Activated CD4-positive, alpha-beta memory T cell treated with anti-CD3 and anti-CD28 coated beads, Interleukin-2, amount 10 ng/mL, durations not matched to agents 7 days and 5 days (primary cell): Measurements from ENCODE around the gene DNAJA4. TPM values are rescaled to one million over a fixed set of nuclear protein-coding genes. Genes with fewer than 3 reads are reported as not detected.

Source experiments
- CTCF ChIA-PET: fragments of 350-600 bp; sonication (Branson Sonifier 250); formaldehyde crosslinking; loops from one replicate; lab custom pipeline; 2021; ENCODE audit warnings: antibody characterized with exemption, inconsistent platforms; lab: Charles Lee
- POLR2A ChIA-PET: fragments of 350-600 bp; sonication (Branson Sonifier 250); formaldehyde crosslinking; loops from one replicate; lab custom pipeline; 2021; ENCODE audit warnings: antibody characterized with exemption; lab: Charles Lee
- DNase-seq: peaks from one replicate; pipeline ENCODE4 v3.0.0-alpha.2; 2020
- H3K27ac Mint-ChIP-seq: one replicate; pipeline ENCODE4 v1.8.0; 2021; ENCODE audit warnings: mild to moderate bottlenecking, mixed read lengths
- H3K27me3 Mint-ChIP-seq: one replicate; pipeline ENCODE4 v1.8.0; 2021; ENCODE audit warnings: mixed read lengths
- H3K36me3 Mint-ChIP-seq: one replicate; pipeline ENCODE4 v1.8.0; 2021; ENCODE audit warnings: low read depth, mixed read lengths
- H3K4me1 Mint-ChIP-seq: one replicate; pipeline ENCODE4 v1.8.0; 2021; ENCODE audit warnings: mixed read lengths
- H3K4me3 Mint-ChIP-seq: one replicate; pipeline ENCODE4 v1.8.0; 2021; ENCODE audit warnings: mild to moderate bottlenecking, mixed read lengths
- H3K9me3 Mint-ChIP-seq: one replicate; pipeline ENCODE4 v1.8.0; 2021; ENCODE audit warnings: mixed read lengths
- total RNA-seq, 2 experiments: library from RNA; stranded (reverse); gene quantifications; one replicate each; pipeline ENCODE4 v1.2.3, GENCODE V29; 2021

DNAJA4 gene
- total RNA-seq, 2 experiments from 2014 or later: 27.7 to 30.9 TPM

GRCh38 chr15:78247911-78248310 is 16.5 kb upstream of the DNAJA4 start:
- Mint-ChIP-seq H3K9me3 (no peaks in the 10 kb centered on the region), H3K36me3 (no peaks in the 10 kb centered on the region), H3K27me3 (peaks cover 2% of the 10 kb centered on the region), H3K4me3 (no peak overlapping the region), H3K27ac (no peak overlapping the region), H3K4me1 (no peaks in the 10 kb centered on the region)
- ChIA-PET CTCF (no interaction called here), POLR2A (no interaction called here)
- no peak for DNase-seq

- POLR2A ChIA-PET: no interaction called here
- no peak for DNase-seq
- Mint-ChIP-seq H3K27ac (no peak overlapping the region), H3K27me3 (no peaks in the 10 kb centered on the region), H3K9me3 (no peaks in the 10 kb centered on the region), H3K36me3 (no peaks in the 10 kb centered on the region), H3K4me3 (no peak overlapping the region), H3K4me1 (no peaks in the 10 kb centered on the region)
- CTCF ChIA-PET: interaction anchor here (1.3 kb wide), 1 partner anchor 9 kb away, joined by 3 read pairs; no protein-coding TSS in a partner anchor
Measured at GRCh38 chr15:78249131-78249530, 15.2 kb upstream of the DNAJA4 start.

- H3K27ac Mint-ChIP-seq: no peak overlapping the region
Measured at GRCh38 chr15:78251136-78251535, 13.2 kb upstream of the DNAJA4 start.

GRCh38 chr15:78255421-78256043 is 8.8 kb upstream of the DNAJA4 start:
- DNase-seq: no peak
- no peaks in the 10 kb centered on the region for H3K9me3 Mint-ChIP-seq
- H3K4me1 Mint-ChIP-seq: peaks cover 2% of the 10 kb centered on the region
- no peaks in the 10 kb centered on the region for H3K36me3 Mint-ChIP-seq
- no peak overlapping the region for H3K27ac Mint-ChIP-seq
- POLR2A ChIA-PET: no interaction called here
- H3K27me3 Mint-ChIP-seq: no peaks in the 10 kb centered on the region
- H3K4me3 Mint-ChIP-seq: no peak overlapping the region
- CTCF ChIA-PET: interaction anchor here (1.1 to 1.7 kb wide), 3 partner anchors 10 to 26 kb away, joined by 3 to 6 read pairs (median 4); no protein-coding TSS in a partner anchor

More at GRCh38 chr15:78251136-78251535, 13.2 kb upstream of the DNAJA4 start:
- Mint-ChIP-seq H3K4me1 (no peaks in the 10 kb centered on the region), H3K27me3 (no peaks in the 10 kb centered on the region), H3K4me3 (no peak overlapping the region), H3K36me3 (no peaks in the 10 kb centered on the region), H3K9me3 (no peaks in the 10 kb centered on the region)
- CTCF ChIA-PET: interaction anchor here (1.2 kb wide), 1 partner anchor 10 kb away, joined by 4 read pairs; no protein-coding TSS in a partner anchor
- no peak for DNase-seq
- POLR2A ChIA-PET: interaction anchor here (0.7 to 0.8 kb wide), 2 partner anchors 14 to 49 kb away, joined by 3 read pairs; partner anchors contain the start of gene SKIC8

- no peak for DNase-seq
- Mint-ChIP-seq H3K9me3 (no peaks in the 10 kb centered on the region), H3K27me3 (no peaks in the 10 kb centered on the region), H3K4me3 (no peak overlapping the region), H3K4me1 (peaks cover 2% of the 10 kb centered on the region), H3K27ac (no peak overlapping the region), H3K36me3 (no peaks in the 10 kb centered on the region)
- ChIA-PET CTCF (interaction anchor here (1.1 to 1.2 kb wide), 2 partner anchors 10 to 15 kb away, joined by 4 to 6 read pairs; no protein-coding TSS in a partner anchor), POLR2A (no interaction called here)
Measured at GRCh38 chr15:78256044-78256437, 8.3 kb upstream of the DNAJA4 start.

GRCh38 chr15:78257681-78258080 is 6.7 kb upstream of the DNAJA4 start:
- H3K27me3 Mint-ChIP-seq: no peaks in the 10 kb centered on the region
- no peak overlapping the region for H3K4me3 Mint-ChIP-seq
- H3K27ac Mint-ChIP-seq: no peak overlapping the region
- ChIA-PET CTCF (interaction anchor here (0.8 to 1.2 kb wide), 6 partner anchors 9 to 80 kb away, joined by 3 to 4 read pairs (median 4); partner anchors contain the start of gene SKIC8), POLR2A (interaction anchor here (0.6 to 1.1 kb wide), 2 partner anchors 9 to 13 kb away, joined by 3 read pairs; no protein-coding TSS in a partner anchor)
- H3K4me1 Mint-ChIP-seq: peaks cover 2% of the 10 kb centered on the region
- H3K36me3 Mint-ChIP-seq: no peaks in the 10 kb centered on the region
- no peaks in the 10 kb centered on the region for H3K9me3 Mint-ChIP-seq
- no peak for DNase-seq

- ChIA-PET CTCF (no interaction called here), POLR2A (no interaction called here)
- Mint-ChIP-seq H3K4me3 (no peak overlapping the region), H3K27me3 (no peaks in the 10 kb centered on the region), H3K27ac (no peak overlapping the region), H3K36me3 (no peaks in the 10 kb centered on the region), H3K9me3 (no peaks in the 10 kb centered on the region), H3K4me1 (peaks cover 2% of the 10 kb centered on the region)
- no peak for DNase-seq
Measured at GRCh38 chr15:78259232-78259631, 5.1 kb upstream of the DNAJA4 start.

- POLR2A ChIA-PET: no interaction called here
- no peak overlapping the region for H3K27ac Mint-ChIP-seq
- no peaks in the 10 kb centered on the region for H3K36me3 Mint-ChIP-seq
- no peak for DNase-seq
- H3K4me1 Mint-ChIP-seq: peaks cover 7% of the 10 kb centered on the region
- no peaks in the 10 kb centered on the region for H3K27me3 Mint-ChIP-seq
- H3K9me3 Mint-ChIP-seq: no peaks in the 10 kb centered on the region
- H3K4me3 Mint-ChIP-seq: no peak overlapping the region
- CTCF ChIA-PET: interaction anchor here (1.4 kb wide), 1 partner anchor 18 kb away, joined by 4 read pairs; no protein-coding TSS in a partner anchor
Measured at GRCh38 chr15:78260489-78260888, 3.9 kb upstream of the DNAJA4 start.

GRCh38 chr15:78261062-78261461 is 3.3 kb upstream of the DNAJA4 start:
- peaks cover 13% of the 10 kb centered on the region for H3K4me1 Mint-ChIP-seq
- POLR2A ChIA-PET: no interaction called here
- no peaks in the 10 kb centered on the region for H3K9me3 Mint-ChIP-seq
- H3K4me3 Mint-ChIP-seq: no peak overlapping the region
- no peak overlapping the region for H3K27ac Mint-ChIP-seq
- H3K36me3 Mint-ChIP-seq: no peaks in the 10 kb centered on the region
- CTCF ChIA-PET: interaction anchor here (1.4 kb wide), 1 partner anchor 19 kb away, joined by 4 read pairs; no protein-coding TSS in a partner anchor
- no peaks in the 10 kb centered on the region for H3K27me3 Mint-ChIP-seq
- no peak for DNase-seq

- Mint-ChIP-seq H3K27ac (no peak overlapping the region), H3K27me3 (no peaks in the 10 kb centered on the region), H3K36me3 (no peaks in the 10 kb centered on the region), H3K4me1 (peaks cover 26% of the 10 kb centered on the region), H3K4me3 (peak overlapping the region; percentile 63), H3K9me3 (no peaks in the 10 kb centered on the region)
- POLR2A ChIA-PET: interaction anchor here (1.6 to 3.7 kb wide), 3 partner anchors 114 to 174 kb away, joined by 3 to 37 read pairs (median 19); partner anchors contain the start of genes IDH3A and IREB2
- DNase-seq: no peak
- CTCF ChIA-PET: interaction anchor here (1.2 kb wide), 1 partner anchor 305 kb away, joined by 3 read pairs; no protein-coding TSS in a partner anchor
Measured at GRCh38 chr15:78263351-78263781, 996 bp upstream of the DNAJA4 start.

- CTCF ChIA-PET: interaction anchor here (0.6 to 3.3 kb wide), 4 partner anchors 18 to 91 kb away, joined by 7 to 21 read pairs (median 8); partner anchors contain the start of gene SKIC8
- no peak overlapping the region for H3K27ac Mint-ChIP-seq
- no peaks in the 10 kb centered on the region for H3K9me3 Mint-ChIP-seq
Measured at GRCh38 chr15:78263907-78264303, 457 bp upstream of the DNAJA4 start.

GRCh38 chr15:78265137-78265460 is 737 bp downstream of the DNAJA4 start:
- CTCF ChIA-PET: interaction anchor here (0.8 to 3.3 kb wide), 12 partner anchors 9 to 159 kb away, joined by 3 to 21 read pairs (median 6); partner anchors contain the start of gene SKIC8
- H3K4me3 Mint-ChIP-seq: peak overlapping the region; percentile 83
- no peaks in the 10 kb centered on the region for H3K36me3 Mint-ChIP-seq
- H3K27ac Mint-ChIP-seq: peak overlapping the region; percentile 71
- H3K27me3 Mint-ChIP-seq: no peaks in the 10 kb centered on the region
- H3K4me1 Mint-ChIP-seq: peaks cover 29% of the 10 kb centered on the region
- H3K9me3 Mint-ChIP-seq: no peaks in the 10 kb centered on the region
- POLR2A ChIA-PET: interaction anchor here (0.8 to 3.7 kb wide), 14 partner anchors 9 to 311 kb away, joined by 3 to 37 read pairs (median 5); partner anchors contain the start of genes IDH3A, IREB2, PSMA4 and SKIC8
- DNase-seq: no peak

More at GRCh38 chr15:78263907-78264303, 457 bp upstream of the DNAJA4 start:
- POLR2A ChIA-PET: interaction anchor here (1.1 to 3.7 kb wide), 7 partner anchors 12 to 276 kb away, joined by 3 to 37 read pairs (median 11); partner anchors contain the start of genes IDH3A, IREB2, PSMA4 and SKIC8
- no peak for DNase-seq
- Mint-ChIP-seq H3K4me1 (peaks cover 27% of the 10 kb centered on the region), H3K36me3 (no peaks in the 10 kb centered on the region), H3K4me3 (peak overlapping the region; percentile 63), H3K27me3 (no peaks in the 10 kb centered on the region)
